HG02623 (cell line): ENCODE data around the gene OR7C2.
"Not testable (repeated sequence)": the region's sequence is repeated elsewhere in the genome, so short reads cannot be mapped to it uniquely, and the experiment has no call there.

Experiments
- ATAC-seq: cut with Tn5 transposase; IDR thresholded peaks from one replicate; pipeline ENCODE4 v1.9.1; 2021; ENCODE audit warnings: moderate library complexity; ENCODE audit not compliant: unreplicated experiment

Gene OR7C2

GRCh38 chr19:14941189-14941588, at the start of gene OR7C2:
OR7C2 (plus strand) TSS chr19:14941489; CDS start chr19:14941489, 0 bp downstream.
- no peak for ATAC-seq

- no peak for ATAC-seq
Observed at GRCh38 chr19:14901675-14902260, 39.5 kb upstream of the OR7C2 start.

DNA sequence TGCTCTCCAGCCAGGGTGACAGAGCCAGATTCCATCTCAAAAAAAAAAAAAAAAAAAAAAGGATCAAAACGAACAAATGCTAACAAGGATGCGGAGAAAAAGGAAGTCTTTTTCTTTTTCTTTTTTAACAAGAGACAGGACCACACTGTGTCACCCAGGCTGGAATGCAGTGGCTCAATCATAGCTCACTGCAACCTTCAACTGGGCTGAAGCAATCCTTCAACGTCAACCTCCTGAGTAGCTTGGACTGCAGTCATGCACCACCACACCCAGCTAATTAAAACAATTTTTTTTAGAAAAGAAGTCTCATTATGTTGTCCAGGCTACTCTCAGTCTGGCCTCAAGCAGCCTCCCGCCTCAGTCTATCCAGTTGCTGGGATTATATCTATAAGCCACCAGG, 34.6 kb upstream of the OR7C2 start:
- no peak for ATAC-seq

DNA sequence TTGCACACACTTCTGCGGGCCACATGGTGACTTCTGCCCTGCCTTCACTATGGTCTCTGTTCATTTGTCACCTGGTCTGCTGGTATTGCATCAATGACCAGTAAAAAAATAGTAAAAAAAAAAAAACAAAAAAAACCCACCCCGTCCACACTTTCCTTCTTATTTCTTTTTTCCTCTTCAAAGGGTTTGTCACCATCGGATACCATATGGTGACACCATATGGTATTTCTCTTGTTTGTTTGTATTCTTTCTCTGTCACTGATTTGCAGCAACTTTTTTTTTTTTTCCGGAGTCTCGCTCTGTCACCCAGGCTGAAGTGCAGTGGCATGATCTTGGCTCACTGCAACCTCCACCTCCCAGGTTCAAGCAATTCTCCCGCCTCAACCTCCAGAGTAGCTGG, 26.2 kb upstream of the OR7C2 start:
- no peak for ATAC-seq

GRCh38 chr19:14916848-14917247, 24.4 kb upstream of the OR7C2 start:
- no peak for ATAC-seq

- no peak for ATAC-seq
Observed at GRCh38 chr19:14933506-14933905, 7.8 kb upstream of the OR7C2 start.

- ATAC-seq = no peak
Observed at GRCh38 chr19:14940266-14940665, 1.0 kb upstream of the OR7C2 start.

- no peak for ATAC-seq
Observed at GRCh38 chr19:14943601-14944000, 2.3 kb downstream of the OR7C2 start.

GRCh38 chr19:14944456-14944855, 3.2 kb downstream of the OR7C2 start:
- no peak for ATAC-seq

- not testable (repeated sequence) for ATAC-seq
Observed at GRCh38 chr19:14949413-14949812, 8.1 kb downstream of the OR7C2 start.

DNA sequence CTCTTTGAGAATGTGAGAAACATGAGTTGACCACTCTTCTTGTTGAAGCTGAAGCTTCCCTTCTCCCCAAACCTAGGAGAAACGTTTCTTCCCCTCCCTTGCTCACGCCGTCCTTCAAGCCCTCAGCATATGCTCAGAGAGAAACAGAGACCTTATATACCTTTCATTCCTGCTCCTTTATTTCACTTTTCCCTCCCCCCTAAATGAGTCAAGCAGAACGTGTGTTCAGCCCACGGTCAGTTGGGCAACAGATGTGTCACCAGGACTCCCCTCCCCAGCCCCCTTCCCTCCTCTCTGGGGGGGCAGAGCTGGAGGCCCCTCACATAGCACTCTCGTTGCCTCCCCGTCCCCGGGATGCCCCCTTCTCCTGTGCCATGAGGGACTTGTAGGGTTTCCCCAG, 8.6 kb downstream of the OR7C2 start:
- no peak for ATAC-seq

GRCh38 chr19:14950421-14950820, 9.1 kb downstream of the OR7C2 start:
- ATAC-seq = no peak

DNA sequence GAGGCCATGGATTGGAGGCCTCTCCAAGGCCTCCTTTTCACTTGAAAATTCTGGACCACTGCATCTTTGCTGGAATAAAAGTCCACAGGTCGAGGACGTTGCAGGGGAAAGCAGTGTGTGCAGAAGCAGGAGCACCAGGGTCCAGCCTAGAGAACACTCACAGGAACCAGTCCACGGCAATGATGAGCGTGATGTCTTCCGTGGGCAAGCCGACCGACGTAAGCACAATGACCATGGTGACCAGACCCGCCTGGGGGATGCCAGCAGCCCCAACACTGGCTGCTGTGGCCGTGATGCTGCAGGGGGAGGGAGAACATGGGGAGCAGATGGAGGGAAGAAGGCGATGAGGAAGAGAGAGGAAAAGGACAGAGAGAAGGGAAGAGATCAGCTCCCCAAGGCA, 11.5 kb downstream of the OR7C2 start:
- ATAC-seq = no peak

- ATAC-seq = no peak
Observed at GRCh38 chr19:14954071-14954655, 12.9 kb downstream of the OR7C2 start.

GRCh38 chr19:14957464-14957863, 16.2 kb downstream of the OR7C2 start:
- ATAC-seq = no peak

DNA sequence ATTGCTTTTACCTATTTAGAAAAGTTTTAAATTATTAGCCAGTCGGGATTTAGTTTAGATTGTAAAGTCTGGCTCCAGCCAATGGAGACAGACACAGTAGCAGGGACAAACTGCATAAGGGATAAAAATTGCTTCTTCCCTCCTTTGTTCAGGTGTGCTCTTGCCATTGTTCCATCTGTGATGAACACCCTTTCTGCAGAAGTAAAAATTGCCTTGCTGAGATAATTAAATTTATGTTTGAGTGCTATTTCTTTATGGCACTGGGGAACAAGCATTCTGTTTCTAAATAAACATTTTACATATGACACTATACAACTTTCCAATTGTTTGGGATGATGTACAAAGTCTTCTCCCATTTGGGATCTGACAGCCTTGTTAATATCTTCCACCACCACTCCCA, 18.0 kb downstream of the OR7C2 start:
- ATAC-seq = no peak

DNA sequence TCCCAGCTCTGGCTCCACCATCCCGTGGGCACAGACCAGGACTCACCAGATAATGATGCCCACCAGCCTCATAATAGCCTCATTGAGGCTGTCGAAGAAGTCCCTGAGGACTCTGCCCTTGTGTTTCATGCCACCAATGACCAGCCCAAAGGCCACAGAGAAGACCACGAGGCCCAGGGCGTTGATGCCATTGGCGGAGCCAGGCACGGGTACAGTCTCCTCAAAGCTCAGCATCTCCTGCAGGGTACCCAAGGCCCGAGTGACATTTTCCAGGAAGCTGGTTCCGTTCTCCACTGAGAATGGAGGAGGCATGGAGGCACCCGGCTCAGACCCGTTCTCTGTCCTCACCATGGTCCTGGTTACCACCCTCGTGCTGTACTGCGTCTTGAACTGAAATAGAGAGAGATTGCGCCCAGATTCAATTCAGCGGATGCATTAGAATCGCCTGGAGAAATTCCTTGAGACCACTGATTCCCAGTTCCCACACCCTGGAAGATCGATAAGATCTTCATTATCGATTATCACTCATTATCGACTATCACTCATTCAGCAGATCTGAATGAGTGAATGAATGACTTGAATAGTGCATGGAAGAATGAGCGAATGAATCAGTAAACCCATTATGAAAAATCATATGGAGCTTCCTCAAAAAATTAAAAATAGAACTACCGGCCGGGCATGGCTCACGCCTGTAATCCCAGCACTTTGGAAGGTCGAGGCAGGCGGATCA, 20.8 kb downstream of the OR7C2 start:
- no peak for ATAC-seq

- ATAC-seq = no peak
Observed at GRCh38 chr19:14968247-14968646, 27.0 kb downstream of the OR7C2 start.

GRCh38 chr19:14971474-14971873, 30.2 kb downstream of the OR7C2 start:
- no peak for ATAC-seq

DNA sequence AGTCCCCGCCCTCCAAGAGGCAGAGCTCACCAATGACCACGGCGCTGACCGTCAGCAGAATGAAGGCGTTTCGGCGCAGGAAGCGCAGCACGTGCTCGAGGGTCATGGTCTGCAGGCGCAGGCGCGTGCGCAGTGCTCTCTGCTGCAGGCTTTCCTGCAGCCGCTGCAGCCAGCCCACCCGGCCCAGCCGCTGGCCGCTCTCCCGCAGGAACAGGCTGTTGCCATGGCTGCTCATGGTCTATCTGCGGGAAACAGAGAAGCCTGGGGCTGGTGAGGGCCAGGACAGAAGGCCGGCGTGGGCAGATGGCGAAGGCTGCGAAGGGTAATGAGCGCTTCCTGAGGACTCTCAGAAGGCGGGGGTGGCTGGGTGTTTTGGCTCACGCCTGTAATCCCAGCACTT, 31.4 kb downstream of the OR7C2 start:
- no peak for ATAC-seq

GRCh38 chr19:14974488-14974887, 33.2 kb downstream of the OR7C2 start:
- no peak for ATAC-seq

- no peak for ATAC-seq
Observed at GRCh38 chr19:14977128-14977527, 35.8 kb downstream of the OR7C2 start.
